Heart right ventricle (tissue), 16 donors: ENCODE measurements around the gene ZSCAN29. TPM values are rescaled to one million over a fixed set of nuclear protein-coding genes. Genes with fewer than 3 reads are reported as not detected.

ENCODE experiments used
- ATAC-seq, 8 donors: fragments of 200-7000 bp; cut with Tn5 transposase; one replicate each; pipeline ENCODE4 v1.9.1; 2020; ENCODE audit warnings: mild to moderate bottlenecking in 8 of 8, moderate library complexity in 8 of 8, moderate number of reproducible peaks in 1 of 8
- DNase-seq, 2 donors: peaks; one replicate each; pipeline ENCODE4 v3.0.0-alpha.2; 2020
- H3K27ac ChIP-seq, 10 donors: fragments of 200-600 bp; sonication (generic) in 2 of 10; one replicate each; pipeline versions ENCODE4 v1.5.0 to v1.8.0; 2020 to 2022; ENCODE audit warnings: mild to moderate bottlenecking in 3 of 10
- H3K27me3 ChIP-seq, 7 donors: fragments of 200-600 bp; one replicate each; pipeline ENCODE4 v1.8.0; 2021 to 2022; ENCODE audit warnings: mild to moderate bottlenecking in 2 of 7
- H3K36me3 ChIP-seq, 9 donors: fragments of 200-600 bp; sonication (generic) in 1 of 9; one replicate each; pipeline versions ENCODE4 v1.5.0 to v1.8.0; 2020 to 2022; ENCODE audit warnings: mild to moderate bottlenecking in 2 of 9
- H3K4me1 ChIP-seq, 9 donors: fragments of 200-600 bp; sonication (generic) in 1 of 9; one replicate each; pipeline versions ENCODE4 v1.5.0 to v1.8.0; 2020 to 2022; ENCODE audit warnings: mild to moderate bottlenecking in 4 of 9
- H3K4me3 ChIP-seq, 10 donors: fragments of 200-600 bp; sonication (generic) in 2 of 10; one replicate each; pipeline versions ENCODE4 v1.5.0 to v1.8.0; 2020 to 2022; ENCODE audit warnings: mild to moderate bottlenecking in 7 of 10, moderate library complexity in 2 of 10
- H3K9me3 ChIP-seq, 11 donors: fragments of 200-600 bp in 10 of 11; sonication (generic) in 2 of 11; one replicate each; pipeline versions ENCODE4 v1.5.0 to v1.8.0; 2013 to 2022; ENCODE audit warnings: mild to moderate bottlenecking in 2 of 11, control low read depth in 1 of 11, moderate library complexity in 1 of 11
- WGBS, 2 donors: extraction: QIAGEN DNeasy Blood & Tissue Kit; methylation state at CpG; one replicate each; pipeline ENCODE4 v1.1.7; 2013; ENCODE audit warnings: inconsistent platforms in 1 of 2; 5-methylcytosine and 5-hydroxymethylcytosine counted together
- intact Hi-C, 10 donors: fragments of 100-400 bp; cut with DNase I; formaldehyde crosslinking; loops; one replicate each; pipeline versions ENCODE4 v1.11.1 to v1.14.2; 2022
- long read RNA-seq, 3 donors: library from polyadenylated mRNA; unstranded; transcript quantifications; one replicate each; pipeline ENCODE4 v2.0.0, GENCODE V29; 2020 to 2021
- polyA plus RNA-seq, 2 donors: library from polyadenylated mRNA; stranded (reverse); fragments of 200-250 nt; gene quantifications; one replicate each; pipeline ENCODE4 v1.2.3, GENCODE V29; 2013
- total RNA-seq, 10 donors: library from RNA; stranded (reverse); fragmentation: NEBNext Ultra II Directional in 3 of 10; extraction: Animal tissue kit (Norgen Biotek cat#: 25700) in 3 of 10; gene quantifications; one replicate each; pipeline versions ENCODE4 v1.2.1 to v1.2.4, GENCODE V29; 2021 to 2023
- TF ChIP-seq, protein P1 (sequence below), 9 donors: fragments of 200-600 bp; sonication (generic) in 2 of 9; IDR thresholded peaks; one replicate each; pipeline versions ENCODE4 v1.5.0 to v1.8.0; 2021 to 2022; ENCODE audit warnings: antibody characterized with exemption in 9 of 9, mild to moderate bottlenecking in 5 of 9, moderate library complexity in 1 of 9
- donor health status: Arrhythmogenic right ventricular cardiomyopathy.
- donor health status: ischemic (EF 13 %, LVEDD 7.1; RV severe dilation, severe dysfunction).
- donor health status: healthy with polysubstance abuse.
- donor health status: DM: no; HTN: yes; CAD: no.
- donor health status: DM: no; HTN: no; CAD: no.
- donor health status: ischemic (EF 25% LVEDD 6.9; RV normal size, moderate dysfunction).
- donor health status: ischemic (EF 25% LVEDD 5.7; RV mildly dilated, moderate dysfunction).
- donor health status: healthy.
- donor health status: DM: yes; HTN: yes; CAD: no.
- donor health status: Ischemic cardiomyopathy.
- donor health status: ischemic (EF 35%, LVEDD 5.7; RV mildly dilated, moderate dysfunction).
- donor health status: nonischemic (EF 11% LVEDD 7.7; RV severe dilation, severe dysfunction).
- donor health status: DM: yes; HTN: yes; CAD: no.
- donor health status: PGD.
- donor health status: ischemic (EF 29% LVEDD 5.4; RV normal size, mild dysfunction).
- donor health status: nonischemic (EF 23%, LVEDD 6.1; RV moderate dilation, normal function).

Gene ZSCAN29
- total RNA-seq = 10 to 100 TPM in 9 of 10 donors, 1 to 10 TPM in 1; 9.6 to 15.7 (median 12.2) TPM
- 1 to 10 TPM; 3.5 to 8.4 TPM for polyA plus RNA-seq
- long read RNA-seq, donor 1, partial matches to known transcripts = 1 of 3 reads
- long read RNA-seq, donor 1, other reads (novel, unspliced or antisense) = 2 of 3 reads
- long read RNA-seq, donor 2, partial matches to known transcripts = 1 of 4 reads
- long read RNA-seq, donor 2, other reads (novel, unspliced or antisense) = 3 of 4 reads
- long read RNA-seq, donor 3, partial matches to known transcripts = 5 of 16 reads
- long read RNA-seq, donor 3, other reads (novel, unspliced or antisense) = 11 of 16 reads

- peak; percentile 75 to 87 for DNase-seq
- intact Hi-C loops = loop anchor here in 1 of 10 donors (5.0 to 10.0 kb wide), 2 partner anchors 39 to 144 kb away; partner anchors contain the start of genes LCMT2 and MAP1A
- peak within 1 kb of the TSS; percentile 9 to 92 (median 79) for H3K27ac ChIP-seq
- H3K4me1 ChIP-seq = peaks cover 10 to 44% (median 27%) of the 10 kb centered on the region in 9 donors
- ATAC-seq = peak; percentile 95 to 98 (median 96)
- WGBS, 2 donors = 3% methylated on average over 66 of the region's 66 CpGs
- H3K4me3 ChIP-seq = peak within 1 kb of the TSS; percentile 59 to 100 (median 94)
- H3K36me3 ChIP-seq = peaks cover 0 to 24% (median 12%) of the 10 kb centered on the region in 9 donors
- no peaks in the 10 kb centered on the region for H3K27me3 ChIP-seq
- H3K9me3 ChIP-seq = peaks cover 0 to under 1% (median 0%) of the 10 kb centered on the region in 11 donors
- TF ChIP-seq, protein P1, sequence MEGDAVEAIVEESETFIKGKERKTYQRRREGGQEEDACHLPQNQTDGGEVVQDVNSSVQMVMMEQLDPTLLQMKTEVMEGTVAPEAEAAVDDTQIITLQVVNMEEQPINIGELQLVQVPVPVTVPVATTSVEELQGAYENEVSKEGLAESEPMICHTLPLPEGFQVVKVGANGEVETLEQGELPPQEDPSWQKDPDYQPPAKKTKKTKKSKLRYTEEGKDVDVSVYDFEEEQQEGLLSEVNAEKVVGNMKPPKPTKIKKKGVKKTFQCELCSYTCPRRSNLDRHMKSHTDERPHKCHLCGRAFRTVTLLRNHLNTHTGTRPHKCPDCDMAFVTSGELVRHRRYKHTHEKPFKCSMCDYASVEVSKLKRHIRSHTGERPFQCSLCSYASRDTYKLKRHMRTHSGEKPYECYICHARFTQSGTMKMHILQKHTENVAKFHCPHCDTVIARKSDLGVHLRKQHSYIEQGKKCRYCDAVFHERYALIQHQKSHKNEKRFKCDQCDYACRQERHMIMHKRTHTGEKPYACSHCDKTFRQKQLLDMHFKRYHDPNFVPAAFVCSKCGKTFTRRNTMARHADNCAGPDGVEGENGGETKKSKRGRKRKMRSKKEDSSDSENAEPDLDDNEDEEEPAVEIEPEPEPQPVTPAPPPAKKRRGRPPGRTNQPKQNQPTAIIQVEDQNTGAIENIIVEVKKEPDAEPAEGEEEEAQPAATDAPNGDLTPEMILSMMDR (IDR thresholded peaks at IDR 0.05) = peak in 5 of 9 donors; percentile 18 to 42 (median 33)
These were observed at the start of gene ZSCAN29, which contains the start of gene TUBGCP4 for GRCh38 chr15:43370975-43371974. Gene ZSCAN29 (minus strand): TSS chr15:43371043. CDS start chr15:43369913, 1,130 bp downstream. Gene TUBGCP4 (plus strand): TSS chr15:43371101. CDS start chr15:43371355, 254 bp downstream.

- TF ChIP-seq, protein P1 (IDR thresholded peaks at IDR 0.05) = no peak
- Histone ChIP-seq H3K4me3 (no peak overlapping the region), H3K27me3 (no peaks in the 10 kb centered on the region), H3K4me1 (no peaks in the 10 kb centered on the region), H3K9me3 (no peaks in the 10 kb centered on the region), H3K27ac (no peak overlapping the region), H3K36me3 (peaks cover 0 to 99% (median 43%) of the 10 kb centered on the region in 9 donors)
- peak in 1 of 8 donors; percentile 18 for ATAC-seq
- DNase-seq = no peak
- intact Hi-C loops = no loop called here
- 54 to 64% methylated on average over 10 of the region's 10 CpGs for WGBS, 2 donors
These were observed 49.6 kb upstream of the ZSCAN29 start for GRCh38 chr15:43420435-43420834.

GRCh38 chr15:43414196-43414595 lies 43.4 kb upstream of the ZSCAN29 start:
- ATAC-seq = no peak
- Histone ChIP-seq H3K27me3 (no peaks in the 10 kb centered on the region), H3K36me3 (peaks cover 0 to 100% (median 29%) of the 10 kb centered on the region in 9 donors), H3K4me3 (no peak overlapping the region), H3K4me1 (no peaks in the 10 kb centered on the region), H3K9me3 (no peaks in the 10 kb centered on the region), H3K27ac (no peak overlapping the region)
- DNase-seq = no peak
- intact Hi-C loops = no loop called here
- TF ChIP-seq, protein P1 (IDR thresholded peaks at IDR 0.05) = no peak

GRCh38 chr15:43412096-43412495 lies 41.3 kb upstream of the ZSCAN29 start:
- Histone ChIP-seq H3K4me3 (no peak overlapping the region), H3K27me3 (no peaks in the 10 kb centered on the region), H3K27ac (no peak overlapping the region), H3K36me3 (peaks cover 0 to 100% (median 49%) of the 10 kb centered on the region in 9 donors), H3K4me1 (no peaks in the 10 kb centered on the region), H3K9me3 (no peaks in the 10 kb centered on the region)
- intact Hi-C loops = no loop called here
- WGBS, 2 donors = 94 to 98% methylated on average over 1 of the region's 1 CpG
- ATAC-seq (no peak), DNase-seq (no peak)
- TF ChIP-seq, protein P1 (IDR thresholded peaks at IDR 0.05) = no peak
